HG03196 (cell line): ENCODE results near the gene RB1.
A peak's percentile ranks its signal among the peaks of the same experiment; 100 is the strongest.

Experiments used
- ATAC-seq: cut with Tn5 transposase; IDR thresholded peaks from one replicate; pipeline ENCODE4 v1.9.1; 2021; ENCODE audit not compliant: unreplicated experiment

RB1 gene

DNA sequence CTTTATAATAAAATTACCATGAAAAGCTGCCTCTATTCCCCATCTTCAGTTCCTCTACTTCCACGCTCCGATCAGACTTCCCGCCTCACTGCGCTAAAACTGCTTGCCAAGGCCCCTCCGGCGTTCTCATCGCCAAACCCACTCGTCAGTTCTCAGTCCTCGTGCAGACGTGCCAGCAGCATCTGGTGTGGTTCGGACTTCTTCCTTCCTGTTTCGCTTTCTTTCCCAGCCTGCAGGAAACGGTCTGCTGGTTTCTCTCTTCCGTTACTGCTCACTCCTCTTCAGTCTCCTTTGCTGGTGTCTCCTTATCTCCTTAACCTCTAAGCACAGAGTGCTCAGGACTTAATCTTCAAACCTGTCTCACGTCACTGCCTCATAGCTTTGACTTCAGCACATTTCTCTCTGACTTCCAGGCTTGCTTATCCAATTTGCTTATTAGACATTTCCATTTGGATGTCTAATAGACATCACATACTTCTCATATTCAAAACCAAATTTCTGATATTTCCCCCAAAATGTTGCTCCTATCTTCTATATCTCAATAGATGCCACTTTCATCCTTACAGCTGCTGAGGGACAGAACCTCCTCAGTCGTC lies 189.0 kb downstream of the RB1 start:
- ATAC-seq = peak; percentile 73

DNA sequence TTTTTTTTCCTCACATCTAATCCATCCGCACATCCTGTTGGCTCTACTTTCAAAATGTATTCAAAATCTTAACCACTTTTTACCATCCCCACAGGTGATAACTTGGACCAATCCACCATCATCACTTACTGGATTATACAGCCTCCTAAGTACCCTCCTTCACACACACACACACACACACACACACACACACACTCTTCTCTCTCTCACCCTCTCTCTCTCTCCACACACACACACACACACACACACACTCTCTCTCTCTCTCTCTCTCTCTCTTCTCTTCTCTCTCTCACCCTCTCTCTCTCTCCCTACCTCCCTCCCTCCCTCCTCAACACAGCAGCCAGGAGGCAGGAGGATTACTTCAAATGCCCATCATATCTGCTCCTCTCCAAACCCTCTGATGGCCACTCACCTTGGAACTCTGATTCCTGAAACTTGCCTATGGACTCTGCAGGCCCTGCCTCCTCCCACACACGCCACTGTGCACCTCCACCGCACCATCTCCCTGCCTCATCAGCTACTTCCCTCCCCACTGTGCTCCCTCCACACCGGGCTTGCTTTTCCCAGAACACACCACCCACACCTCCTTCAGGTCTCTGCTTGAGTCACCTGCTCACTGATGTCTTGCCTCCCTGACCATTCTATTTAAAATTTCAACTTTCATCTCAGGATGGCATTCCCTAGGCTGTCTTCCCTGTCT lies 189.7 kb downstream of the RB1 start:
- no peak for ATAC-seq

DNA sequence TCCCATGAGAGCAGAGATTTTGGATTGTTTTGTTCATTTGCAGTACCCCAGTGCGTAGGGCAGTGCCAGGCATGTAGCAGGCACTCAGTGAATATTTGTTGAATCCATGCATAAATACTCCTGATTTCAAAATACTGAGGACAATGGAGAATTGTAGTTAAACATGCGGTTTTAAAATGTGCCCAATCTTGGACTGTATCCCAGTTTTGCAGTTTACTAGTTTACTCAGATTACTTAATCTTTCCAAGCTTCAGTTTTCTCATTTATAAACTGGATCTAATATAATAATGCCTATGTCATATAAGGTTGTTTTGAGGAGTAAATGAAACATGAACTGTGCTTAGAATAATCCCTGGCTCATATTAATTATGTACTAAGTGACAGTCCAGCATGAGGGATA lies 190.3 kb downstream of the RB1 start:
- ATAC-seq = no peak

DNA sequence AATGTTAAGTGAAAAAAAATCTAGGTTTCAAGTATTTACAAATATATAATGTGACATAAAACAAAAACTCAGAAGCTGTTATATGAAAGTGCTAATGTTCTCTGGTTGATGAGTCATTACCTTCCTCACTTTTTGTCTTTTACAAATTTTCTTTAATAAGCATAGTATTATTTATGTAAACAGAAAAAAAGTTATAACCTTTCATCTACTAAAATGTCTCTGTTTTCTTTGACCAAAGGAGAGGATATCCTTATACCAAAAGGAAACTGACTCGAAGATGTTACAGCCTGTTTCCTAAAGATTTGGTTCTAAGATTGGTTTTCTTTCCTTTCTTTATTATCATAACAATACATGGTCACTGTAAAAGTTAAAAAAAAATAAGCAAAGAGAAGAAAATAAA lies 191.3 kb downstream of the RB1 start:
- no peak for ATAC-seq

DNA sequence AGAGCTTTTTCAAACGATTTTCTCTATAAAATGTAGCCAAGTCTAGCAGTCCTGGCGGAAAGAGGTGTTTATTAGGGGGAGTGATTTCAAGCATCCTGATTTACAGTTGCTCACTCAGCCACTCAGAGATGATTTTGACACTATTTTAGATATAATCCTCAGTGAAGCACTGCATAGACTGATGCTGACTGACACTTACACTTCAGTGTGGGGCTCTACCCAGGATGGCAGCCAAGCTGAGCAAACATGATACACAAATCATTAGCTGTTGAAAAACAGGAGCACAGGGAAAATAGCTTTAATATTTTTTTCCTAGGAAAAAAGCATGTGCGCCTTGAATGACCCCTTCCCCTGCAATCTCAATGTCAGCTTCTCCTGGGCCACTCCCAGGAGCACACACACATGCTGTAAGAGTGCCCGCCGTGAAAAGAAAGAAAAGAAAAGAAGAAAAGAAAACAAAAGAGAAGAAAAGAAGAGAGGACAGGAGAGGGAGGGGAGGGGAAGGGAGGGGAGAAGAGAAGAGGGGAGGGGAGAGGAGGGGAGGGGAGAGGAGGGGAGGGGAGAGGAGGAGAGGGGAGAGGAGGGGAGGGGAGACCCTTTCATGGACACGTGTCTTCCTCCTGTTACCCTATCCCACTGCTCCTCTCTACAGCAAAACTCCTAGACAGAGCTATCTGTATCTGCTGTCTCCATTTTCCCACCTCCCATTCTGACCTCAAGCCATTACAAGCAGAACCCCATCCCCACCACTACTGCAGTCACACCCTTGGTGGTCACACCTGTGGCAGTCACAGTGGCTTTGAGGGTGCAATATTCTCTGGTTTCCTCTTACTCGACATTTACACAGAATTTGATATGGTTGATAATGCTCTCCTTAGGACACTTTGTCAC lies 193.0 kb downstream of the RB1 start:
- no peak for ATAC-seq

DNA sequence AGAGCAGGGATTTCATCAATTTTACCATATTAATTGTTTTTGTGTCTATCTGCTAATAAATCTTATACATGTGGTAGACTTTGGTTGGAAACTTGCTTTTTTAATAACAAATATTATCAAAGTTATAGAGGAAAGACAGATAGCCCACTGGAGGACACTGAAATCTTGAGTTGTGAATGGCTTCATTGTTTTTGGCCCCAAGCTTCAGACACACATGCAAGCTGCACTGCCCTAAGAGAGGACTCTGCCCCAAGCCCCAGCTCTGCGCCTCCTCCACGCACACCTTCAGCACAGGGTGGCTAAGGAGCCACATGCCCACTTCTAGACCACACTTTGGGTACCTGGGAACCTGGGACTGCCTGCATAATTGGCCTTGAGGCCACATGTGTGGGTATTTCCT lies 194.1 kb downstream of the RB1 start:
- no peak for ATAC-seq

DNA sequence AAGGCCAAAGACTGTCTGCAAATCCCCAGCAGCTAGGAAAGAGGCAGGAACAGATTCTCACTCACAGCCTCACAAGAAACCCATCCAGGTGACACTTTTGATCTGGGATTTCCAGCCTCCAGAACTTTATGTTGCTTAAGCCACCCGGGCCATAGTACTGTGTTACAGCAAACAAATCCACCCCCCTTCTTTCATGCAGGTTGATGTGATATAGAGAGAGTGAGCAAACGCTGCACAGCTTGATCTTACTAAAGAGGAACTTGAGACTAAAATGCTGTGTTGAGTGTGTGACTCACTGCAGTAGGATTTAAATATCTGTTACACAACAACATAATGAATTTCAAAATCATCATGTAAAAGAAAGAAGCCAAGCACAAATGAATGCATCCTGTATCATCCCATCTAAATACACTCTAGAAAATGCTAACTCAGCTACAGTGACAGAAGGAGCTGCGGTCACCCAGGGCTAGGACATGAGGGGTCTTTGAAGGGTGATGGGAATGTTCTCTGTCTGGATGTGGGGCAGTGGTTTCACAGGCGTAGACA lies 197.2 kb downstream of the RB1 start:
- no peak for ATAC-seq

DNA sequence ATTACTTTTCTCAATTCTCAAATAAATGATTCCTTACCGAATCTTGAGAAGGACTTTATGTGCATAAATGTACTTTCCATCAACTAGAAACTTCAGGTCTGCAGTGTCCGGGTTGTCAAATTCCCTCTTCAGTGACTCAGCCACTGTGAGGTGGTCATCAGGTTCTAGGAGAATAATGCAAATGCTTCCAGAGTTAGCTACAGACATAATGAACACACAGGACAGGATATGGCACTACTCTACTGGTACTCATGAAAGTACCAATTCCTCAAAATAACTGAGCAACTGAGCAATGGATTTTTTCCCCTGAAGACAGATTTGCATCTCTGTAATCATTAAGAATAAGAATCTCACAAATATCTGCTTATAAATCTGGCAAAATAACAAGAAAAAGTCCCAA lies 198.2 kb downstream of the RB1 start:
- ATAC-seq = peak; percentile 25

DNA sequence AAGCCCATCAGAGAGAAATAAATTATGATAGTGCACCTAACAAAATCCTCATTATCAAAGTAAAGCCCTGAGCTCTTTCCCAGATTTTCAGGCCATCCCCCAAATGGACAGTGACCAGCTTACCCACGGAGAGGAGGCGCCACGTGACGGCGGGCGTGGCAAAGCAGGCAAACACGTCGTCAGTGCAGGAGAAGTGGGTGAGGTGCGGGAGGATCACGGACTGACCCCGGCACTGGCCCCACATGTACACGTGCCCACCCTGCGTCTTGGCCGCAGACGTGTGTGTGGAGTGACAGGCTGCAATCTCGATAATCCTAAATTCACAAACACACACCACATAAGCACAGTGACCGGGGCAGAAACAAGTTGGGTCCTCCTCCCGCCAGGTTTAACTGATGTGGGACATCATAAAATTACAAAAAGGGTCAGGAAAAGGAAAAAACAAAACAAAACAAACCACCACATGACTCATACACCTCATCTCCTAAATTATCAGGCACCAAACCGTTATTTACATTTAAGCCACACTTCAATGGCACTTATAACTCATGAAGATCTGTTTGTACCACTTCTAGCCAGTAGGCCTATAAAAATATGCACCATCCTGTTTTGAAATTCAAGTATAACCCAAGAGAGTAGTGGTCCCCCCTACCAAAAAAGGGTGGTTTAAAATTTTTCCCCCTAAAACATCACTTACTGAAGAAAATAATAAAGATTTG lies 199.2 kb downstream of the RB1 start:
- no peak for ATAC-seq

DNA sequence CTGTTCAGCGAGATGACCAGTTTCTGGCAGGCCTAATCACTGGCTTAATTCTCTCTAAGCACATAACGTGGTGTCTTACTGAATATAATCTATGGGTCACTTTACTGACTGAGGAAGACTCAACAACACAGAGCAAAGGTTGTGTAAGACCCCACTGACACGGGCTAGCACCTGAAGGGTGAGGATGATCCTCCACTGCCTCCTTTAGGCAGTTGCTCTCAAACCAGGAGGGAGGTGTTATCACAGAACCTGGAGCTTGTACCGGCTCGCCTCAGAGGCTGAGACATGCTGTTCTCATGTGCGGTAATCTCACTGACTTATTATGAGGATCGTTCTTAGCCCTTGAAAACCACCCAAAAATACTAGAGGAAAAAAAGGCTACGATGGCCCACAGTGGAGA lies 201.1 kb downstream of the RB1 start:
- ATAC-seq = no peak

DNA sequence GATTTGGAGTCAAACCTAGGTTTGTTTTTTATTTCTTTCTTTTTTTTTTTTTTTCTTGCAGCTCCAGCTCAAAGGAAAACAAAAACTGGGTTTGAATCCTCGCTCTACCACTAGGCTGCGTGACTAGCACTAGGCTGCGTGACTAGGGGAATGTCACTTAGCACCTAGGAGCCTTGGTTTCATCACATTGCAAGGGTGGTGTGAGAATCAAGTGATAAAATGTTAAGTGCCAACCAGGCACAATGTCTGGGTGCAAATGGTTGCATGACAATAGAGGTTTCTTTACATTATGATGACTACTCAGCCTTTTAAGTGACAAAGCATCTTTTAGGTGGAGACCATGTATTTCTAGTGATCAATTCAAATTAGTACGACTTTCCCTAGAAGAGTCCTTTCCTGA lies 201.5 kb downstream of the RB1 start:
- ATAC-seq = no peak

DNA sequence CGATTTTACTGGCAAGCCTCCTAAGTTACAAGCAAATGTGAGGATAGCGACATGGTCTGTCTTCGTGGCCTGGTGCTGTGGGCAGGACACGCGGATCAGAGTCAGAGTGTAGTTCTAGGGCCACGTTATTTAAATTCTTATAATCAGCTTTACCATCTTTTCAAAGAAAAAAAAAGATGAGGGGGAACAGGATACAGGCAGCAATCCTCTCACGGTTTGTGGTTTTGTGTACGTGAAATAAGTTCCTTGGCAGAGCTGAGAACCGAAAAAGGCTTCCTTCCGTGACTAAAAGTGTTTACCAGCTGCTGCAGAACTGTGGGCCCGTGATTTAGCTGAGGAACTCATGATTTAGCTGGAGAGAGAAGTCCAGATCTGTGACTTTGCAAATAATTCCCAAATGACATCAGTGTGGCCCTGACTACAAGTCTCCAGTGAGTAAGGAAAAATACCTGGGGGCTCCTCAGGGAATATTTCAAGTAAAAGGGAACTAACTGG lies 202.1 kb downstream of the RB1 start:
- ATAC-seq = peak; percentile 70

DNA sequence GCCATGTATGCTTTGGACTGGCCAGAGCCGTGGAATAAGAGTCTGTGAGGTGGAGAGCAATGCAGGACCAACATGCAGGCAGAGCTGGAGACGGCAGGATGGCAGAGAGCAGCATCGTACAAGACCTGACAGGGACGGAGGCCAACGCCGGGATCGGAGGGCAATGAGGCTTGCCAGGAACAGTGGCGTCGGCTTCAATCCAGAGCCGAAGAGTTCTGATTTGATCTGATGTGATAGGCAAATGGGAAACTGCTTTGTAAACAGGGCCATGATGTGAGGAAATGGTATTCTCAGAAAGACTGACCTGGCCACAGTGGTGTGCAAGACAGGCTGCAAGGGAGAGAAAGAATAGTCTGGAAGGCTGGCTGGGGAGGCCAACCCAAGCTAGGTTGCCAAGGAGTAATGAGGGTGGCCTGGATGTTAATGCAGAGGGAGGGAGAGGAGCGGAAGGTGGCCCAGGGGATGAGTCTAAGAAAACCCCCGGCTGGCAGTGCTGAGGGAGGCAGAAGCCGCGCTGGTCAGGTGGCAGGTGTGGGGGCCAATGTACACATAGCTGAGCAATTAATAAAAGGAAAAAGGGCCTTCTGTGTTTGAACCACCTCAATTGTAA lies 202.6 kb downstream of the RB1 start:
- ATAC-seq = peak; percentile 25

DNA sequence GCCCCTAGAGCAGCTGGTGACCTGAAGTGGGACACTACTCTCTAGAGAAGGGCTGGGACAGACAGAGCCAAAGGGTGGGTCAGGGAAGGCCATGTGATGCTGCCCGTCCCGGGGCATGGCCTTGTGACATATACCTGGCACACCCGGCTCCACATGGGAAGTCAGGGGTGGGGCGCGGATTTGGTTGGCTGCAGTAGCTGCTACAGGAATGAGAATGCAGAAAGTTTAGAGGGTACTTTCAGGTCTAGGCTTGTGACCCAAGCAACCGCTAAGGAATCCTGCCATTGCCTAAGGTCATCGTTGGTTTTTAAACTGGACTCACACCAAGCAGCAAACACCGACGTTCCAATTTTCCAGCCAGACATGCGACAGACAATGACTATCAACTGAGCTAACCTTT lies 203.5 kb downstream of the RB1 start:
- ATAC-seq = no peak

DNA sequence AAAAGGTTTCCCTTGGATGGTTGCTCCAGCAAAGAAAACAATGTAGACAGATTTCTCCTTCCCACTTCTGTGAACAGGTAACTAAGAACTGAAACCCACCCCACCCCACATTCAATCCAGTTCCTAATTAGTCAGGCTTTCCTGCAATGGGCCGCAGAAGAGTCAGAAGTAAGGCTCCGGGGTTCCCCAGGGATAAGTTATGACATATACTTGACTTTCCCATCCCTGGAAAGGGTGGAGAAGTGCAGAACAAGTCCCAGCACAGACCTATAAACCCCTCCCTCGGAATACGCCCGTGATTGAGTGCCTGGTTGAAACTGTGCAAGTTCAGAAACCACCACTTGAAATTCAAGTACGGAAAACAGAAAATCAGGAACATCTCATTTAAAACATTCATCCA lies 204.5 kb downstream of the RB1 start:
- ATAC-seq = no peak

DNA sequence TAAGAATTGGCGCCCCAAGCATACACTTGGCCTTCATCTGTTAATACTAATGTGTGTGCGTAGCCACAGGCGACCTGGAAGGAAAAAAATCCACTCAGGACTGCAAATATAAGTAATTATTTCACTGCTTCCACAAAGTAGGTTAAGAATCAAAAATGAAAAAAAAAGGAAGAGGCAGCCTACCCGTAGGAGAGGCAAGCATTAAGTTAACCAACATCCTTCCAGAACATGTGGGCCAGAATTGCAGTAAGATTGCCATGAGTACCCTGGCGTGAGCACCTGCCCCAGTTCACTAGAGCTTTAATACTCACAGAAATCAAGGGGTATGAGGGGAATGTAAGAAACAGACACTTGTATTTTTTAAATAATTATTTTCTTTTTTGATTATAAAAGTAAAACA lies 207.1 kb downstream of the RB1 start:
- no peak for ATAC-seq

DNA sequence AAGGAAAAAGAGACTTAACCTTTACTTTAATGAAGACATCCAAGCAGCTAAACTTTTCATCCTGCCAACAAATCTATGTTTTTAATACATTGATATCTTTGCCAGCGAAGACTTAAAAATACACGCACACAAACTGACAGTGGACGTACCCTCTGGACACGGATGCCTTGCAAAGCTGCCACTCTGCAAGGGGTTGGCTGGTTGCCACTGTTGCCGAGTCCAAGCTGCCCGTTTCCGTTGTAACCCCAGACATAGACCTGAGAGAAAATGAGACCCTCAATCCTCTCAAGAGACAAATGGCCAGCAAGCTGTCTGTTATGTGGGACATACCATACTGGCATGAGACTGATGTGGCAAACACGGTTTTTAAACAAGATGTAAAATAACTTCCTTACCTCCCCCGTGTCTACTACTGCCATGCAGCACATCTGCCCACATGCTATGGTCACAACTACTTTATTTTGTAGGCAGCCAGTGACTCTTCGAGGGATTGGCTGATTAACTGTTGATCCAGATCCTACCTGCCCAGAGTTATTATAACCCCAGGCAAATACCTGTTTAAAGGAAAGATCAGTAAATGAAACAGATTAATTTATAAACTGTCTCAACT lies 208.2 kb downstream of the RB1 start:
- ATAC-seq = no peak

DNA sequence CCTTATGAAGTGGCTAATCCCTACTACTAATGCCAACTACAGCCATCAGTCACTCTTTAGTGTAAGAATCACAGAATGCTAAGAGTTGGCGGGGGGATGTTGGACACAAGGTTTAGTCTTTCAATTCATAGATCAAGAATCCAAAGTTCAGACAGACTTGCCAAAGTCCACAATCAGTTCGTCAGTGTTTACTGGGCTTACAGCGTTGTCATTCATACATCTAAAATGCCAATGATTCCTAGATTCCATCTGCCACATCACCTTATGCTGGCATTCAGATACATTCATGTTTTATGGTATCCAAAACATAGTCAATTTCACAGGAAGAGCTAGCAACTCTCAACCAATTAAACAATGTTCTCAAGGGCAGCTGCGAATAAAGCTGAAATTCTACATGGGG lies 211.2 kb downstream of the RB1 start:
- ATAC-seq = no peak

DNA sequence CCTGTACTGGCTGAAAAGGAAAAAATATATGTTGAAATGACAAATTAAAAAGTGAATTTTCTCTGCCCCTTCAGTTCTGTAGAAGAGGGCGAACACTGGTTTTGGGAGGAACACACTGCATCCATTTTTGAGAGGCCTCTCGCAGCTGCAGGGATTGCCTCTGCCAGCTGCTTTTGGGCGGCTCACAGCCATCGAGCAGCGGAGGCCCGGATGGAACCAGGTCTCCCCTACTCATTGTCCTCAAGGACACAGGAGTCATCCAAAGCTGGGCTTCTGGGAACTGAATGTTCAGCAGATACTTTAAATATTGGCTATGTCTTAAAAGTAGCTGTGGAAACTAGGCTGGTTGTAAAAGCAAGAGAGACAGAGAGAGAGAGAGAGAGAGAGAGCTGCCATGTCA lies 212.2 kb downstream of the RB1 start:
- ATAC-seq = no peak

DNA sequence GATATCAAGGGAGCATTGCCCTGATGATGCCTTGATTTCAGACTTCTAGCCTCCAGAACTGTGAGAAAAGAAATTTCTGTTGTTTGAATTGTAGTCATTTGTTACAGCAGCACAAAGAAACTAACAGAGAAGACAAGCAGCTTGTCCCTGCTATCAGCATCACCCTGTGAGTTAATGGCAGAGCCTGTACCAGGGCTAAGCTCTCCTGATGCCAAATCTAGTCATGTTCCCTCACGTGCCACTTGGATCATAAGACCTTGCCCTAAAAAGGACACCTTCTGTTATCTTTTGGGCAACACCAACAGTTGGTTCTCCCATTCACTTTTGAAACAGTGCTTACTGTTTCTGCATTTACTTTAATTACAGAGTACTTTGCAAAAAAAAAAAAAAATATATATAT lies 214.5 kb downstream of the RB1 start:
- ATAC-seq = no peak
